ENCODE results near the gene KRTAP5-6.

KRTAP5-6 gene

DNA sequence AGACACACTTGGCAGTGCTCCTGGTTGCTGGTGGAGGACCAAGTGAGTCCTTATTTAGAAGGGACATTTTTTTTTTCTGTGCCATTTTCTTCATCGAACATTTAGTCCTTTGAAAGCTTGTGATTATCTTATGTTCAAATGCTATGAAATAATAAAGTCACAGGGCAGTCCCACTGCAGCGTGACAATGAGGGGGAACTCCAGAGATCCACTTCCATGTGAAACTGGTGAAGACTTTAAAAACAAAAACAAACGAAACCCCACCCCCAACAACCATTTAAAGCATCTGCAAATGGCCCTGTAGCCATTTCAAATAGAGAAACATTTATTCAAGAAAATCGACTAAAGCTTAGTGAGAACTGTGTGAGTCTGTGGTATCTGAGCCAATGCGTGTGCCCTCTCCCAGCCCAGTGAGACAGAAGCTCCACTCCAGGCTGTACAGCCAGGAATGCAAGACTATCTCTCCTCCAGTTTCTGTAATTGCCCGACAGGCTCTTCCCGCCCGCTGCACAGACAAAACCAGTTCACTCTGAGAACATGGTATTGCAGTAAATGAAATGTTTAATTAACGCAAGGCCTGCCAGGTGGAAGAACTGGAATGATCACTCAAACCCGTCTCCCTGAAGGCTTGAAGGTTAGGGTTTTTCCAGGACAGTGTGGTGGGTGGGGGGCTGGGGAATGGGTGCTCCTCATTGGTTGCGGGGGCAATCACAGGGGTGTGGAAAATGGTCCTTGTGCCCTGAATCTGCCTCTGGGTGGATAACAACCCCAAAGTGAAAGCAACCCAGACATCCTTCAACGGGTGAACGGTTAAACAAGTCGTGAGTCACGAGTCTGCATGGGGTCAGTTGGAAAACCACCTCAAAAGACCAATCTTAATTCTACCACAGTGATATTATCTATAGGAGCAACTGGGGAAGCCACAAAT lies 8.4 kb downstream of the KRTAP5-6 start:
- H3K4me1 ChIP-seq (ENCODE audit: insufficient read depth, poor library complexity, severe bottlenecking) = no peaks in the 10 kb centered on the region

DNA sequence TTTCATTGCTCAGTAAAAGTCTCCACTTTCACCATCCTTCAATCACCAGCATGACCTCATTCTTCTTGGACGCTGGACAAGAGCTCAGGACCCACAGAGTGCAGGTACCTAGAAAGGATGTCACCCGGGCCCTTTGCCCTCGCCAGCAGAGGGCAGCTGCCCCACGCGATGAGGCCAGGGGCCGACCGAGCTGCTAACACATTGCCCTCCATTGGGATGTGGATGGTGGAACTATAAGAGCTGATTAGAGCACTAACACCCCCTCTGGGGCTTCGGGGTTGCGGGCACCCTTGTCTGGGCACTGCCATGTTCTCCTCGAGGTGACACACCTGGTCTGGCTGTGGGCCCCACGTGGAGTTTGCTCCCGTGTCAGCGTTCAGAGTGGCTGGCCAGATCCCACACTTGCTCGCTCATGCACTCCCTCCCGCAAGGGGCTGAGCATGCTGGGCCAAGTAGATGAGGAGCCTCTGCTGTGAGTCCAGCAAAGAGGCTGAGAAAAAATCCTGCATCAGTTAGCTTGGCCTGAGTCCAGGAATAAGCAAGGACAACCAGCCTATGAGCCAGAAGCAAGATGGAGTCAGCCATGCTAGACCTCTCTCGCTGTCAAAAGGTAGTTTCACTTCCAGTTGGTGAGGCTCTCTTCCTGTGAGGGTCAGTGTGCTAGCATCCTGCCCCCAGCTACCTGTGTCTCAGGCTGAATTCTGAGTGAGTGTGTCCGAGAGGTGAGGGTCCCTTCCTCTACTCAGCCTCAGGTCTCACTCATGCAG lies 9.8 kb downstream of the KRTAP5-6 start:
- no peak overlapping the region for H3K27ac ChIP-seq (ENCODE audit: poor library complexity, severe bottlenecking)
- H3K36me3 ChIP-seq (ENCODE audit: low read depth) = no peaks in the 10 kb centered on the region
- no peaks in the 10 kb centered on the region for H3K27me3 ChIP-seq (ENCODE audit: insufficient read depth, poor library complexity, severe bottlenecking)
- no peaks in the 10 kb centered on the region for H3K9me3 ChIP-seq (ENCODE audit: severe bottlenecking)
- no peaks in the 10 kb centered on the region for H3K4me1 ChIP-seq (ENCODE audit: insufficient read depth, poor library complexity, severe bottlenecking)
- TF ChIP-seq, protein P1, sequence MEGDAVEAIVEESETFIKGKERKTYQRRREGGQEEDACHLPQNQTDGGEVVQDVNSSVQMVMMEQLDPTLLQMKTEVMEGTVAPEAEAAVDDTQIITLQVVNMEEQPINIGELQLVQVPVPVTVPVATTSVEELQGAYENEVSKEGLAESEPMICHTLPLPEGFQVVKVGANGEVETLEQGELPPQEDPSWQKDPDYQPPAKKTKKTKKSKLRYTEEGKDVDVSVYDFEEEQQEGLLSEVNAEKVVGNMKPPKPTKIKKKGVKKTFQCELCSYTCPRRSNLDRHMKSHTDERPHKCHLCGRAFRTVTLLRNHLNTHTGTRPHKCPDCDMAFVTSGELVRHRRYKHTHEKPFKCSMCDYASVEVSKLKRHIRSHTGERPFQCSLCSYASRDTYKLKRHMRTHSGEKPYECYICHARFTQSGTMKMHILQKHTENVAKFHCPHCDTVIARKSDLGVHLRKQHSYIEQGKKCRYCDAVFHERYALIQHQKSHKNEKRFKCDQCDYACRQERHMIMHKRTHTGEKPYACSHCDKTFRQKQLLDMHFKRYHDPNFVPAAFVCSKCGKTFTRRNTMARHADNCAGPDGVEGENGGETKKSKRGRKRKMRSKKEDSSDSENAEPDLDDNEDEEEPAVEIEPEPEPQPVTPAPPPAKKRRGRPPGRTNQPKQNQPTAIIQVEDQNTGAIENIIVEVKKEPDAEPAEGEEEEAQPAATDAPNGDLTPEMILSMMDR (IDR thresholded peaks at IDR 0.05; ENCODE audit: poor library complexity, severe bottlenecking) = peak; percentile 8
- H3K4me3 ChIP-seq (ENCODE audit: severe bottlenecking) = no peak overlapping the region
- ATAC-seq (ENCODE audit: low read depth) (no peak), DNase-seq (ENCODE audit: low spot score) (no peak)

More for the DNA sequence above, 8.4 kb downstream of the KRTAP5-6 start:
- Histone ChIP-seq H3K4me3 (ENCODE audit: severe bottlenecking) (no peak overlapping the region), H3K9me3 (ENCODE audit: severe bottlenecking) (no peaks in the 10 kb centered on the region), H3K27me3 (ENCODE audit: insufficient read depth, poor library complexity, severe bottlenecking) (no peaks in the 10 kb centered on the region), H3K36me3 (ENCODE audit: low read depth) (no peaks in the 10 kb centered on the region), H3K27ac (ENCODE audit: poor library complexity, severe bottlenecking) (no peak overlapping the region)
- DNase-seq (ENCODE audit: low spot score) = no peak
- ATAC-seq (ENCODE audit: low read depth) = no peak
- TF ChIP-seq, protein P1 (IDR thresholded peaks at IDR 0.05; ENCODE audit: poor library complexity, severe bottlenecking) = no peak

- Histone ChIP-seq H3K4me3 (ENCODE audit: severe bottlenecking) (no peak overlapping the region), H3K4me1 (ENCODE audit: insufficient read depth, poor library complexity, severe bottlenecking) (no peaks in the 10 kb centered on the region), H3K36me3 (ENCODE audit: low read depth) (no peaks in the 10 kb centered on the region), H3K9me3 (ENCODE audit: severe bottlenecking) (no peaks in the 10 kb centered on the region), H3K27ac (ENCODE audit: poor library complexity, severe bottlenecking) (no peak overlapping the region), H3K27me3 (ENCODE audit: insufficient read depth, poor library complexity, severe bottlenecking) (no peaks in the 10 kb centered on the region)
- no peak for ATAC-seq (ENCODE audit: low read depth)
- DNase-seq (ENCODE audit: low spot score) = no peak
- TF ChIP-seq, protein P1 (IDR thresholded peaks at IDR 0.05; ENCODE audit: poor library complexity, severe bottlenecking) = no peak
Observed at GRCh38 chr11:1707751-1708150, 10.8 kb downstream of the KRTAP5-6 start.

GRCh38 chr11:1708716-1709115 lies 11.7 kb downstream of the KRTAP5-6 start:
- Histone ChIP-seq H3K9me3 (ENCODE audit: severe bottlenecking) (no peaks in the 10 kb centered on the region), H3K27me3 (ENCODE audit: insufficient read depth, poor library complexity, severe bottlenecking) (no peaks in the 10 kb centered on the region), H3K36me3 (ENCODE audit: low read depth) (no peaks in the 10 kb centered on the region), H3K4me3 (ENCODE audit: severe bottlenecking) (no peak overlapping the region), H3K4me1 (ENCODE audit: insufficient read depth, poor library complexity, severe bottlenecking) (no peaks in the 10 kb centered on the region), H3K27ac (ENCODE audit: poor library complexity, severe bottlenecking) (no peak overlapping the region)
- ATAC-seq (ENCODE audit: low read depth) (no peak), DNase-seq (ENCODE audit: low spot score) (no peak)
- TF ChIP-seq, protein P1 (IDR thresholded peaks at IDR 0.05; ENCODE audit: poor library complexity, severe bottlenecking) = no peak

Data from RWPE2 (cell line).